Esophagus muscularis mucosa (tissue), 4 donors: ENCODE data around the gene GRK1. TPM values are rescaled to one million over a fixed set of nuclear protein-coding genes. Genes with fewer than 3 reads are reported as not detected.

Experiments used
- DNase-seq: peaks from one replicate; pipeline ENCODE4 v3.0.0-alpha.2; 2017; ENCODE audit errors: extremely low spot score
- H3K27ac ChIP-seq, 4 donors: fragments of 200-600 bp; sonication (generic); replicated peaks in 1 of 4; 1 replicate in 3 of 4; 2 replicates in 1 of 4; pipeline ENCODE4 v1.5.1; 2016 to 2019; ENCODE audit warnings: mild to moderate bottlenecking in 1 of 4
- H3K27me3 ChIP-seq, 4 donors: fragments of 200-600 bp; sonication (generic); one replicate each; pipeline versions ENCODE4 v1.5.1 to v1.6.0; 2016 to 2019
- H3K36me3 ChIP-seq, 4 donors: fragments of 200-600 bp; sonication (generic); one replicate each; pipeline ENCODE4 v1.5.1; 2016 to 2019
- H3K4me1 ChIP-seq, 4 donors: fragments of 200-600 bp; sonication (generic); one replicate each; pipeline ENCODE4 v1.5.1; 2016 to 2019
- H3K4me3 ChIP-seq, 4 donors: fragments of 200-600 bp; sonication (generic); 1 replicate in 2 of 4; 2 replicates in 2 of 4; pipeline ENCODE4 v1.5.1; 2016 to 2019; ENCODE audit warnings: mild to moderate bottlenecking in 4 of 4, moderate library complexity in 1 of 4
- H3K9me3 ChIP-seq, 4 donors: fragments of 200-600 bp; sonication (generic); 1 replicate in 3 of 4; 2 replicates in 1 of 4; pipeline ENCODE4 v1.5.1; 2016 to 2019
- CTCF ChIP-seq, 3 experiments: fragments of 200-600 bp in 2 of 3; fragments of 450-650 bp in 1 of 3; sonication (generic) in 2 of 3; IDR thresholded peaks; one replicate each; pipeline ENCODE4 v1.5.1; 2017 to 2019; ENCODE audit warnings: antibody characterized with exemption in 3 of 3, mild to moderate bottlenecking in 2 of 3, moderate library complexity in 1 of 3
- EP300 ChIP-seq: sonication (generic); formaldehyde crosslinking; IDR thresholded peaks from one replicate; pipeline ENCODE4 v1.6.1; 2017; ENCODE audit warnings: antibody characterized with exemption
- POLR2A ChIP-seq: fragments of 450-650 bp; IDR thresholded peaks from one replicate; pipeline ENCODE4 v1.6.1; 2017; ENCODE audit warnings: antibody characterized with exemption, moderate library complexity, mild to moderate bottlenecking, low read depth
- POLR2AphosphoS5 ChIP-seq, 2 donors: sonication (generic); formaldehyde crosslinking; IDR thresholded peaks; one replicate each; pipeline ENCODE4 v1.6.1; 2017; ENCODE audit warnings: antibody characterized with exemption in 2 of 2
- WGBS: methylation state at CpG from one replicate; pipeline ENCODE4 v1.1.5; 2018; 5-methylcytosine and 5-hydroxymethylcytosine counted together
- intact Hi-C: fragments of 100-400 bp; cut with DNase I; formaldehyde crosslinking; loops from one replicate; pipeline ENCODE4 v1.15.1; 2023
- total RNA-seq, 4 donors: library from RNA; depleted of rRNA; stranded (reverse); fragments of >200 nt; gene quantifications; one replicate each; pipeline versions ENCODE4 v1.1.0 to v1.2.1, GENCODE V29; 2016

GRK1 gene
- total RNA-seq, 4 donors from 2014 or later, result under 0.01 TPM; not detected in 3

DNA sequence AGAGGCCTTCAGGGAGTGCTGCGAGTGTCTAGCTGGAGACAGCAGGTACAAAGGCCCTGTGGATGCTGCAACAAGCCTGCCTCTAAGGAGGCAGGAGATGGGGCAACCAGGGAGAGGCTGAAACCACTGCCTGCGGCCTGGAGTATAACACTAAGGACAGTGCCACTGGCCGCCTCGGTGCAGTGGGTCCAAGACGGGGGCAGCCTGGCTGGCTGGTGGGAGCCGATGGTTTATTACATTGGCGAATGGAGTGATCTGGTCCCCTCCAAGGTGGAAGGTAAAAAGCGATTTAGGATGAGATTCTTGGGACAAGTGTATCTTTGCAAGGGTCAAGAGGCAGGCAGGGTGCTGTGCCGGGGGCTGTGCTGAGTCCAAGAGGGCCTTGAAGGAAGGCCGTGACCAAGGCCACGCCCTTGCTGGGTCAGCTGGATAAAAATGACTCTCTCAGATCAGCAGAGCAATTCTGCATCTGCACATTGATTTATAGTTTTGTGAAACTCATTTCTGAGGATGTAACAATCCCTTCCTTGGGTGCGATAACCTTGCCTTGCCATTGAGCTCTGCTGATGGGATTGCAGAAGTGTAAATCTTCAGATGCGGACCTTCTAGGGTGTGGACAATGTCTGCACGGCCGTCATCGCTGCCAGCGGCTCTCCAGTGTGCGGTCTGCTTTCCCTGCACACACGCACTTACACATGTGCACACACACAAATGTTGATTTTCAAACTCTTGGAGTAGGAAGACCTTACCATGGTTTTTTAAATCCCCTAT lies 98.0 kb downstream of the GRK1 start:
- Histone ChIP-seq H3K36me3 (peaks cover 0 to 23% (median 3%) of the 10 kb centered on the region in 4 donors), H3K4me3 (no peak overlapping the region), H3K9me3 (no peaks in the 10 kb centered on the region), H3K4me1 (peaks cover 0 to 7% (median 6%) of the 10 kb centered on the region in 4 donors), H3K27me3 (no peaks in the 10 kb centered on the region), H3K27ac (no peak overlapping the region)
- intact Hi-C loops, result no loop called here
- DNase-seq, result no peak
- WGBS, result 93% methylated on average over 19 of the region's 19 CpGs
- no peak for TF ChIP-seq CTCF (IDR thresholded peaks at IDR 0.05)
- TF ChIP-seq POLR2A, result no peak
- no peak for TF ChIP-seq EP300
- no peak for TF ChIP-seq POLR2AphosphoS5 (IDR thresholded peaks at IDR 0.05)

DNA sequence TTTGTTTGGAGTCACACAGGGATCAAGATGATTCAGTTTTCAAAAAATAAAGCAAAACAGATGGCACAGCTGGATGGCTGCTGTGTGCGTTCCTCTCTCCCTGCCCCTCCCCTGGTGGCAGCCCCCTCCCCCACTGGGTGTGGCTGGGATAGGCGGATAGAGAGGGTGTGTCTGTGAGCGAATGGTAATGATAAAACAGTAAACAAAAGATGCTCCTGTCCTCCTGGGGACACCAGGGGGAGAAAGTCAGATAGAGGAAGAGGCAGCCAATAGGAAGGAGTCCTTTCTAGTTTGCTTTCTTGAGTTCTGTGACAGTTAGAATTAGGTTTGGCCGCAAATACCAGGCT lies 98.5 kb downstream of the GRK1 start:
- no peak overlapping the region for H3K4me3 ChIP-seq
- no peaks in the 10 kb centered on the region for H3K27me3 ChIP-seq
- peaks cover 0 to 2% (median under 1%) of the 10 kb centered on the region in 4 donors for H3K4me1 ChIP-seq
- intact Hi-C loops, result no loop called here
- DNase-seq, result no peak
- no peak for TF ChIP-seq POLR2AphosphoS5 (IDR thresholded peaks at IDR 0.05)
- no peak for TF ChIP-seq EP300
- TF ChIP-seq POLR2A, result no peak
- TF ChIP-seq CTCF (IDR thresholded peaks at IDR 0.05), result no peak
- 71% methylated on average over 4 of the region's 4 CpGs for WGBS
- peaks cover 0 to 25% (median 3%) of the 10 kb centered on the region in 4 donors for H3K36me3 ChIP-seq
- no peak overlapping the region for H3K27ac ChIP-seq
- no peaks in the 10 kb centered on the region for H3K9me3 ChIP-seq

DNA sequence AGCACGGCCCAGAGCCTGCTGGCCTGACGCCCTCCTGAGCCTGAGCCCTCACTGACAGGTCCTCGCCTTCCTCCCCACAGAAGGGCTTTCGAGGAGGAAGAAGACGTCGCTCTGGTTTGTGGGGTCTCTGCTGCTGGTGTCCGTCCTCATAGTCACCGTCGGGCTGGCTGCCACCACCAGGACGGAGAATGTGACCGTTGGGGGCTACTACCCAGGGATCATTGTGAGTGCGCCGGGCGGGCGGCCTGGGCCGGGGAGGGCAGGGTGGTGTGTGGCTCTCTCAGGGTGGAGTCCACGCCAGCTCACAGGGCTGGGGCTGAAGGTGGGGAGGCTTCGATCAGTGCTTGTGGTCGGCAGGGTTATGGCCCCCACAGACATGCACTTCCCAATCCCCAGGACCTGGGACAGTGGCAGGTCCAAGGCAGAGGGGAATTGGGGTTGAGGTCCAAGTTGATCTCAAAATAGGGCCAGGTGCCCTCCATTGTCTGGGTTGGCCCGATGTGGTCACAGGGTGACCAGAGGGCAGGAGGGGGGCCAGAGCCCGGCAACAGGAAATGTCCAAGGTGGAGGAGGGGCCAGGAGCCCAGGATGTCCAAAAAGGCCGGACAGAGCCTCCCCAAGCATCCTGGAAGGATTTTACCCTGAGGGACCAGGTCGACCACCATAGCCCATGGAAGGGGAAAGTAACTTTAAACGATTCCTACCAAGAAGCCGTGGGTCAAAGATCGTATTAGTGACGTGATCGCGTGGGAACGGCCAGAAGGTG lies 99.2 kb downstream of the GRK1 start:
- no peaks in the 10 kb centered on the region for H3K27me3 ChIP-seq
- WGBS, result 80% methylated on average over 29 of the region's 30 CpGs
- H3K9me3 ChIP-seq, result no peaks in the 10 kb centered on the region
- H3K27ac ChIP-seq, result no peak overlapping the region
- peaks cover 0 to 25% (median 3%) of the 10 kb centered on the region in 4 donors for H3K36me3 ChIP-seq
- no peaks in the 10 kb centered on the region for H3K4me1 ChIP-seq
- TF ChIP-seq EP300, result no peak
- TF ChIP-seq POLR2A, result no peak
- no peak for TF ChIP-seq CTCF (IDR thresholded peaks at IDR 0.05)
- TF ChIP-seq POLR2AphosphoS5 (IDR thresholded peaks at IDR 0.05), result no peak
- intact Hi-C loops, result no loop called here
- H3K4me3 ChIP-seq, result no peak overlapping the region
- DNase-seq, result no peak

DNA sequence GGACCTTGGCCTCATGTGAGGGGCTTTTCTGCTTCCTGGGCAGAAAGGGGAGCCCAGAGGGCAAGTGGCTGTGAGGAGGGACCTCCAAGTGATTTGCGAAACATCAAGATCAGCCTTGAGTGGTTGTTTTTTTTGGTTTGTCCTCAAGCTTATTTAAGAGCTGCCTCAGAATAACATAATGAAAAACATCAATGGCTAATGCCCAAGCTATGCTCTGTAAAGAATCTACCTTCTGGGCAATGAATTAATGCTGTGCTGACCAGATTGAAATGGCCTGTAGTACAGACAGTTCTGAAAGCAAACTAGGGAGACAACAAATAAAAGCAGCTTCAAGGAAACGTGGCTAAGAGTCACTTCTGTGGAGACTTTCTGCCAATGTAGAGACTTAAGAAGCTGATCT lies 100.3 kb downstream of the GRK1 start:
- no peak overlapping the region for H3K27ac ChIP-seq
- no peaks in the 10 kb centered on the region for H3K4me1 ChIP-seq
- no peak overlapping the region for H3K4me3 ChIP-seq
- H3K36me3 ChIP-seq, result peaks cover 0 to 25% (median 3%) of the 10 kb centered on the region in 4 donors
- intact Hi-C loops, result no loop called here
- DNase-seq, result no peak
- H3K27me3 ChIP-seq, result no peaks in the 10 kb centered on the region
- H3K9me3 ChIP-seq, result no peaks in the 10 kb centered on the region
- TF ChIP-seq EP300, result no peak
- TF ChIP-seq POLR2AphosphoS5 (IDR thresholded peaks at IDR 0.05), result no peak
- TF ChIP-seq CTCF (IDR thresholded peaks at IDR 0.05), result no peak
- TF ChIP-seq POLR2A, result no peak
- 81% methylated on average over 2 of the region's 2 CpGs for WGBS
